Uterus (tissue), 4 donors: Measurements from ENCODE around the gene C7orf57. TPM values are rescaled to one million over a fixed set of nuclear protein-coding genes. Genes with fewer than 3 reads are reported as not detected.

Experiments
- DNase-seq, 2 donors: peaks; one replicate each; pipeline ENCODE4 v3.0.0-alpha.2; 2019 to 2020
- H3K27ac ChIP-seq, 2 donors: fragments of 200-600 bp; sonication (generic); 1 replicate in 1 of 2; 2 replicates in 1 of 2; pipeline ENCODE4 v1.5.1; 2016 to 2018
- H3K27me3 ChIP-seq, 2 donors: fragments of 200-600 bp; sonication (generic); one replicate each; pipeline ENCODE4 v1.5.1; 2018 to 2019; ENCODE audit warnings: control low read depth in 1 of 2
- H3K36me3 ChIP-seq, 2 donors: fragments of 200-600 bp; sonication (generic); one replicate each; pipeline ENCODE4 v1.5.1; 2019; ENCODE audit warnings: control low read depth in 1 of 2
- H3K4me1 ChIP-seq, 2 donors: fragments of 200-600 bp; sonication (generic); one replicate each; pipeline ENCODE4 v1.5.1; 2018 to 2019; ENCODE audit warnings: control low read depth in 1 of 2
- H3K4me3 ChIP-seq, 2 donors: fragments of 200-600 bp; sonication (generic); 1 replicate in 1 of 2; 2 replicates in 1 of 2; pipeline ENCODE4 v1.5.1; 2018 to 2019; ENCODE audit warnings: mild to moderate bottlenecking in 1 of 2
- H3K9me3 ChIP-seq, 2 donors: fragments of 200-600 bp; sonication (generic); one replicate each; pipeline ENCODE4 v1.5.1; 2019; ENCODE audit warnings: control low read depth in 1 of 2
- CTCF ChIP-seq, 4 experiments: fragments of 200-600 bp in 2 of 4; fragments of 450-650 bp in 2 of 4; sonication (generic) in 2 of 4; IDR thresholded peaks; one replicate each; pipeline ENCODE4 v1.5.1; 2016 to 2019; ENCODE audit warnings: antibody characterized with exemption in 4 of 4, mild to moderate bottlenecking in 2 of 4, moderate library complexity in 1 of 4
- POLR2A ChIP-seq, 2 donors: fragments of 450-650 bp; IDR thresholded peaks; one replicate each; pipeline ENCODE4 v1.6.1; 2016; ENCODE audit warnings: antibody characterized with exemption in 2 of 2, mild to moderate bottlenecking in 1 of 2, moderate library complexity in 1 of 2
- intact Hi-C: fragments of 100-400 bp; cut with DNase I; formaldehyde crosslinking; loops from one replicate; pipeline ENCODE4 v1.15.1; 2023; ENCODE audit warnings: low total_unique reads
- total RNA-seq, 4 donors: library from RNA; depleted of rRNA in 3 of 4; stranded (reverse); fragments of >200 nt in 3 of 4; gene quantifications; one replicate each; pipeline versions ENCODE4 v1.1.0 to v1.2.4, GENCODE V29; 2014 to 2023
- donor health status: DM: yes; HTN: yes; CAD: no.

The C7orf57 gene
- total RNA-seq, 4 donors from 2014 or later, result 0.76 TPM; not detected in 3

DNA sequence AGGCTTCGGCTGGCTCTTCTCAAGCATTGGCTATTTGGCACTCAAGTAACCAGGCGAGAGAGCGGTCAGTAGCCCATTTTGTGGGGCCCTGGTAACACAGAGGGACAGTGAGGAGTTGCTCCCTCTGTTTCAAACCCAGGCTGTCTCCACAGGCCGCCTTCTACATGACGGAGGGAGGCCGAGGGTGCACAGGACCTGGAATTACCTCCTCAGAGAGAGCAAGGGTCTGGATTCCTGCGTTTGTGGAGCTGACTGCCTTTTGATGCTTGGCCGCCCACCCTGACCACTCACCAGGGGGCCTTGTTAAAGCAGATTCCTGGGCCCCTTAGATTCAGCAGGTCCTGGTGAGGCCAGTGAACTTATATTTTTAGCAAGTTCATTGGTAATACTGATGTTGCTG lies 66.0 kb downstream of the C7orf57 start:
- TF ChIP-seq CTCF (IDR thresholded peaks at IDR 0.05), result no peak
- TF ChIP-seq POLR2A (IDR thresholded peaks at IDR 0.05), result no peak
- no peaks in the 10 kb centered on the region for H3K27me3 ChIP-seq
- H3K9me3 ChIP-seq, result no peaks in the 10 kb centered on the region
- H3K27ac ChIP-seq, result no peak overlapping the region
- no peaks in the 10 kb centered on the region for H3K36me3 ChIP-seq
- H3K4me3 ChIP-seq, result no peak overlapping the region
- intact Hi-C loops, result no loop called here
- no peak for DNase-seq
- no peaks in the 10 kb centered on the region for H3K4me1 ChIP-seq

DNA sequence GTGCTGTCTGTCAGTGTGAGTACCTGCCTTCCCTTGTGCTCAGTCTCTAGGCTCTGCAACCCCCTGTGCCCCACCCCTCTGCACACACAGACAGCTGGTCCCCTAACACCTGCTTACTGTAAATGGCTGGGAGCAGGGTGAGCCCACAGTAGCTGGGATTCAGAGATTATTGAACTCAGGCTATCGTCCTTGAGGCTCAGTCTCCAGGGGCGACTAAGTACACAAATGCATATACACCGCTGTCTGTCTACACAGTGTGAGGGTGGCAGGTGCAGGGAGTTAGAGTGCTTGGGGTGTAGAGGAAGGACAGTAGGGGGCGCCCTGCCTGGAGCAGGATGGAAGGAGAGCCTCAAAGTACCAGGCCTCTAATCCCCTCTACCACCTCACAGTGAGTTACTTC lies 66.6 kb downstream of the C7orf57 start:
- Histone ChIP-seq H3K4me1 (no peaks in the 10 kb centered on the region), H3K27ac (no peak overlapping the region), H3K9me3 (no peaks in the 10 kb centered on the region), H3K36me3 (no peaks in the 10 kb centered on the region), H3K27me3 (no peaks in the 10 kb centered on the region), H3K4me3 (no peak overlapping the region)
- no peak for DNase-seq
- intact Hi-C loops, result no loop called here
- TF ChIP-seq CTCF (IDR thresholded peaks at IDR 0.05) (no peak), POLR2A (IDR thresholded peaks at IDR 0.05) (no peak)

DNA sequence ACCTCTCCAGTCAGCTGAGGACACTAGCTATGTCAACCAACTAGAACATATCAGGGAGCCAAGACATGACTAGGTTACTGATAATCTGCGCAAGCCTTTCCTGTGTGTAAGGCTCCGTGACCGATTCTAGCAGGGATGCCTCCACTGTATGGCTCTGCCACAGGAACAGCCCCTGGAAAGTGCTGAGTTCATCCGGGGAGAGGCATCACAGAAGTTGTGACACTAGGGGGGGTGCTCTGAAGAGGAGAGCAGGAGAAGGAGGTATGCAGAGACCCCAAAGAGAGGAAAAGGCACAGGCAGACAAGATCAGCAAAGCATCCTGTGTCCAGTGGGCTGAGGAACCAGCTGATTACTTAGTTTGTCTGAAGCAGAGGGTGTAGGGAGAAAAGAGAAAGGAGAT lies 67.2 kb downstream of the C7orf57 start:
- no peak for TF ChIP-seq CTCF (IDR thresholded peaks at IDR 0.05)
- no peak for TF ChIP-seq POLR2A (IDR thresholded peaks at IDR 0.05)
- Histone ChIP-seq H3K27me3 (no peaks in the 10 kb centered on the region), H3K36me3 (no peaks in the 10 kb centered on the region), H3K4me1 (no peaks in the 10 kb centered on the region), H3K9me3 (no peaks in the 10 kb centered on the region), H3K4me3 (no peak overlapping the region), H3K27ac (no peak overlapping the region)
- DNase-seq, result no peak
- intact Hi-C loops, result no loop called here

DNA sequence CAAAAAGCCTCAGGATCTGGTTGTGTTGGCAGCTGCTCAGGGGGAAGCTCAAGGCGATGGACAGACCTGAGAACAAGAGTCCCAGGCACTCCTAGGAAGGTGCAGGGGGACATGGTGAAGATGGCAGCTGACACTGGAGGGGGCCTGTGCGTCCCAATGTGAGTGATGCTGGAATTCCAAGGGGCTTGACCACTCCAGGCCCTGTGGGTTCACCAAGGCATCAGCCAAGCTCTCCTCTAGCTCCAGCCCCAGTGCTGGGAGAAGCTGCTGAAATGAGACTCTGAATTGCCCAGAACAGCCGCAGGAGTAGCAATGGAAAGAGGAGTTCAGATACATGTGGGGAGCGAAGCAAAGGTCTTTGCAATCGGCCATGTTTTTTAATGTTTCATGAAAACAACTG lies 69.7 kb downstream of the C7orf57 start:
- H3K4me3 ChIP-seq, result no peak overlapping the region
- H3K27ac ChIP-seq, result no peak overlapping the region
- TF ChIP-seq POLR2A (IDR thresholded peaks at IDR 0.05), result no peak
- no peak for TF ChIP-seq CTCF (IDR thresholded peaks at IDR 0.05)
- H3K36me3 ChIP-seq, result no peaks in the 10 kb centered on the region
- no peaks in the 10 kb centered on the region for H3K4me1 ChIP-seq
- H3K27me3 ChIP-seq, result no peaks in the 10 kb centered on the region
- intact Hi-C loops, result no loop called here
- DNase-seq, result no peak
- H3K9me3 ChIP-seq, result no peaks in the 10 kb centered on the region

DNA sequence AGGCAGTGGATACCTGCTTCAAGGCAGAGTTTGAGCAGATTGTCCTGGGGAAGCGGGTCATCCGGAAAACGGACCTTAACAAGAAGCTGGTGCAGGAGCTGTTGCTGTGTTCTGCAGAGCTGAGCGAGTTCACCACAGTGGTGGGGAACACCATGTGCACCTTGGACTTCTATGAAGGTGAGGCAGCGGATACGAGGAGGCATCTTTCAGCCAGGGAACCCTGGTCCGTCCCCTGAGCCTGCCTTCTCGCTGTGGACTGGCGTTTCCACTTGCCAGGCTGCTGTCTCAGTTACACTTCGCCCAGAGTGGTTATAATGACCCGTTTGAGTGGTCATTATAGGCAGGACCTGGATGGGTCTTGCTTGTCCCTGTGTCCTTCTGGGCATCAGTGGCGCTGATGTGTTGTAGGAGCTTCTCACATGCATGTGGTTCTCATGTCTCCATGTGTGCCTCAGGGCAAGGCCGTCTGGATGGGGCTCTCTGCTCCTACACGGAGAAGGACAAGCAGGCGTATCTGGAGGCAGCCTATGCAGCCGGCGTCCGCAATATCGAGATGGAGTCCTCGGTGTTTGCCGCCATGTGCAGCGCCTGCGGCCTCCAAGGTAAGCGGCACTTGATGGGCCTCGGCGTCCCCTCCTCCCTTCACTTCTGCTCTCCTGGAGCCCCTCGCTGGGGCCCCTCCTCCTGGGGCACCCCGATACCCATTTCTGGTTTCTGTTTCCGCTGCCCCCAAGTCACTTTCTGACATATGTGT lies 71.7 kb downstream of the C7orf57 start:
- no peaks in the 10 kb centered on the region for H3K27me3 ChIP-seq
- DNase-seq, result no peak
- H3K9me3 ChIP-seq, result no peaks in the 10 kb centered on the region
- no peak overlapping the region for H3K27ac ChIP-seq
- no peak overlapping the region for H3K4me3 ChIP-seq
- no peaks in the 10 kb centered on the region for H3K4me1 ChIP-seq
- no peak for TF ChIP-seq CTCF (IDR thresholded peaks at IDR 0.05)
- TF ChIP-seq POLR2A (IDR thresholded peaks at IDR 0.05), result no peak
- H3K36me3 ChIP-seq, result no peaks in the 10 kb centered on the region
- intact Hi-C loops, result no loop called here
